ENCODE measurements around the gene PRPF8.

The PRPF8 gene

DNA sequence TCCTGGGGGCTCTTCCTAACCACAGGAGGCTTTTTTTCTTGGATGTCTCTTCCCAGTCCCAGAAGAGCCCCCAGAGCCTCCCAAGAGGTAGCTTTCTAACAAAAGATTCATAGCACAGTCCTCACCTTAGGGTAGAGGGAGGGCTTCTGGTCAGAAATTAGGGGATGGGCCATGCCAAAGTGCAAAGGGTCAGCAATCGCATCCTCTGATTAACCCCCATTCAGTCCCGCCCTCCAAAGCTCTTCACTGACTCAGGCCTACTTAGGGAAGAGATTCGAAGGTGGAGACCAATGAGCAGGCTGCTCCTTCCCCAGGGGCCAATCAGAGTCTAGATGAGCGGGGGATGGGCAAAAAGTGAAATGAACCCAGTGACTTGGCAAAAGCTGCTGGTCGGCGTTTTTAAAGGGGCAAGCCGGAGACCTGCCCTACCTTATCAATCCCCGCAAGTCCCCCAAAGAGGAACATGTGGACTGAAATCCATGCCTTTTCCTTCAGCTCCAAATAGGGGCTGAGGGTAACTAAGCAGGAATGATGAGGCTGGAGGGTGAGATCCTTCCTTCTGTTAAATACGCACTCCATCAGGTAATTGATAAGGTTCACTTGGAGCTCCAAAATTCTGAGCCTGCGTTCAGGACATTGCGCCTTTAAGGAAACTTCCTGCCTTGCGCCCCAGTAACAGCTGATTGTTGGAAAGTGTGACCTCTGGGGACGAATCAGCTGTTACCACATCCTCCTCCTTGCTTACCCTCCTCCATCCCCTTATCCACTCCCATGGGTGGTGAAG is 32.4 kb upstream of the PRPF8 start:
- Histone ChIP-seq H2BK5ac (ENCODE audit: low read depth, low read length, poor library complexity) (peak overlapping the region; percentile 100), H3K4me2 (ENCODE audit: low read length) (peak overlapping the region; percentile 75), H2AK5ac (ENCODE audit: low read length) (peak overlapping the region; percentile 98), H3K4me3 (ENCODE audit: low read depth, low read length) (peak overlapping the region; percentile 80), H3K27me3 (ENCODE audit: insufficient read depth, low read length) (no peaks in the 10 kb centered on the region), H2BK120ac (ENCODE audit: insufficient read depth, low read length, poor library complexity) (peak overlapping the region; percentile 99), H3K9me3 (ENCODE audit: insufficient read depth, low read depth, low read length) (no peaks in the 10 kb centered on the region), H2AFZ (ENCODE audit: insufficient read depth, low read length, poor library complexity) (peak overlapping the region; percentile 89), H4K91ac (ENCODE audit: low read depth, low read length) (peak overlapping the region; percentile 100), H4K8ac (ENCODE audit: low read depth, low read length) (peak overlapping the region; percentile 98), H3K4me1 (ENCODE audit: control insufficient read depth in 1 of 2, insufficient read depth in 2 of 2, low read length in 2 of 2) (peaks cover 16 to 25% of the 10 kb centered on the region in 2 experiments), H3K36me3 (ENCODE audit: control insufficient read depth in 1 of 2, insufficient read depth in 2 of 2, low read length in 2 of 2) (peaks cover 22 to 26% of the 10 kb centered on the region in 2 experiments), H3K9ac (ENCODE audit: low read length) (peak overlapping the region; percentile 96), H3K79me1 (ENCODE audit: low read length) (peaks cover 34% of the 10 kb centered on the region), H2BK12ac (ENCODE audit: low read length) (peak overlapping the region; percentile 62), H4K12ac (ENCODE audit: low read depth, low read length) (peak overlapping the region; percentile 97), H3K27ac (ENCODE audit: low read depth, low read length) (peak overlapping the region; percentile 100), H3K4ac (ENCODE audit: low read depth, low read length) (peak overlapping the region; percentile 92), H3K14ac (ENCODE audit: low read length) (peak overlapping the region; percentile 98), H3K18ac (ENCODE audit: low read length) (peak overlapping the region; percentile 92), H3K79me2 (ENCODE audit: control insufficient read depth, insufficient read depth, low read length, poor library complexity) (peaks cover 29% of the 10 kb centered on the region), H3K23ac (ENCODE audit: low read length) (no peak overlapping the region)
- peak; percentile 97 to 99 for DNase-seq
- no CpG with 5 or more reads among the region's 13 CpGs for WGBS (ENCODE audit: extremely low coverage, insufficient coverage, insufficient read length)

DNA sequence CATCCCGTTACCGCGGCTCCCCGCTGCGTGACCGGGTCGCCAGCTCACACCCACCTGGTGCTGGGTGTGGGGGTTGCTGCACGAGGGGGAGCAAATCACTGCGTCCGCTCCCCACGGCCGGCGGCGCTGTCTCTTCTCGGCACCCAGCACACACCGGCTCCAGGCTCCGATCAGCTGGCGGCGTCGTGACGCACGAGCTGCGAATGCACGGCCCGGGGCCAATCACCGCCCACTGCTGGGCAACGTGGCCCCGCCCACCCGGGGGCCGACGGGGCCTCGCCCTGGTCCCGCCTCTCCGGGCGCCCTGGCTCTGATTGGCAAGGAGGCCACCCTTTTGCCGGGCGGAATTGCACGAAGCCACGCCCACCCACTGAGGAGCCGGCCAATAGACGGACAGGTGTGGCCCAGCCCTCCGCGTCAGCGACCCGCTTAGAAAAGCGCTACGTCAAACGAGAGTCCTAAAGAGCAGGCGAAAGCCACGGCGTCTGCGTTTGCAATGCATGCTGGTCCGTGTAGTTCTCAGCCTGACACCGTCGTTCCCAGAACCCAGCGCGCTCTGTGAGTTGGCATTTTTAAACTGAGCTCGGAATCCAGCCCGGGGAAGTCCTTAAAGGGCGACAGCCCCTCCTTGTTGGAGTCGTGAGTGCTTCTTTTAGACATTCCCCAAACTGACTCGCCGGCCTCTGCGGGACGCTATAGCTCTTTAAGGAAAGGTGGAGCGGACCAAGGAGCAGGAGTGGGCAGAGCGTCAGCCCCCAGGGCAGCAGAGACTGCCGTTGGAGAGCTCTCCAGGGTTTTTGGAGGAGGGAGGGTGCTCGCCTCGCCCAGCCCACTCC is 31.6 kb upstream of the PRPF8 start:
- peaks cover 25 to 26% of the 10 kb centered on the region in 2 experiments for H3K36me3 ChIP-seq (ENCODE audit: control insufficient read depth in 1 of 2, insufficient read depth in 2 of 2, low read length in 2 of 2)
- peak overlapping the region; percentile 98 for H4K8ac ChIP-seq (ENCODE audit: low read depth, low read length)
- peak overlapping the region; percentile 47 for H2BK12ac ChIP-seq (ENCODE audit: low read length)
- peak overlapping the region; percentile 75 for H3K4me2 ChIP-seq (ENCODE audit: low read length)
- no peaks in the 10 kb centered on the region for H3K27me3 ChIP-seq (ENCODE audit: insufficient read depth, low read length)
- DNase-seq = peak; percentile 100
- H3K18ac ChIP-seq (ENCODE audit: low read length) = peak overlapping the region; percentile 89
- WGBS (ENCODE audit: extremely low coverage, insufficient coverage, insufficient read length) = no CpG with 5 or more reads among the region's 70 CpGs
- peak overlapping the region; percentile 89 for H2AFZ ChIP-seq (ENCODE audit: insufficient read depth, low read length, poor library complexity)
- no peak overlapping the region for H3K23ac ChIP-seq (ENCODE audit: low read length)
- peak overlapping the region; percentile 100 for H3K27ac ChIP-seq (ENCODE audit: low read depth, low read length)
- peak overlapping the region; percentile 95 for H4K12ac ChIP-seq (ENCODE audit: low read depth, low read length)
- H2AK5ac ChIP-seq (ENCODE audit: low read length) = peak overlapping the region; percentile 91
- H2BK5ac ChIP-seq (ENCODE audit: low read depth, low read length, poor library complexity) = peak overlapping the region; percentile 100
- no peaks in the 10 kb centered on the region for H3K9me3 ChIP-seq (ENCODE audit: insufficient read depth, low read depth, low read length)
- H3K14ac ChIP-seq (ENCODE audit: low read length) = peak overlapping the region; percentile 98
- peaks cover 34% of the 10 kb centered on the region for H3K79me1 ChIP-seq (ENCODE audit: low read length)
- peak overlapping the region; percentile 92 for H3K4ac ChIP-seq (ENCODE audit: low read depth, low read length)
- H3K4me3 ChIP-seq (ENCODE audit: low read depth, low read length) = peak overlapping the region; percentile 99
- peak overlapping the region; percentile 100 for H4K91ac ChIP-seq (ENCODE audit: low read depth, low read length)
- H3K79me2 ChIP-seq (ENCODE audit: control insufficient read depth, insufficient read depth, low read length, poor library complexity) = peaks cover 29% of the 10 kb centered on the region
- H3K4me1 ChIP-seq (ENCODE audit: control insufficient read depth in 1 of 2, insufficient read depth in 2 of 2, low read length in 2 of 2) = peaks cover 16 to 25% of the 10 kb centered on the region in 2 experiments
- peak overlapping the region; percentile 99 for H2BK120ac ChIP-seq (ENCODE audit: insufficient read depth, low read length, poor library complexity)
- H3K9ac ChIP-seq (ENCODE audit: low read length) = peak overlapping the region; percentile 97

DNA sequence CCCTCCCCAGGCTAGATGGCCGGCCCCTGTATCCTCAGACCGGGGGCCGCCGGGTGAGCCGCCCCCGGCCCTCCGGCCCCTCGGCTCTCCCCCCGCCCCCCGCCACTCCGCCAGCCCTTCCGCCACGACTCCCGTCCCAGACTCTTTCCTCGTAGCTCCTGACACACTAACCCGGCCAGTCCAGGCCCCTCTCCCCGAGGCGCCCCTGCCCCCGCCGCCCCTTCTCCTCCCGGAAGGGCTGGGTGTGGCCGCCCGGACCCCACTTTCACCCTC is 31.1 kb upstream of the PRPF8 start:
- H3K23ac ChIP-seq (ENCODE audit: low read length) = no peak overlapping the region
- peak overlapping the region; percentile 73 for H3K18ac ChIP-seq (ENCODE audit: low read length)
- peak overlapping the region; percentile 80 for H3K4ac ChIP-seq (ENCODE audit: low read depth, low read length)
- peak overlapping the region; percentile 84 for H2BK5ac ChIP-seq (ENCODE audit: low read depth, low read length, poor library complexity)
- peak overlapping the region; percentile 99 for H3K4me3 ChIP-seq (ENCODE audit: low read depth, low read length)
- no peaks in the 10 kb centered on the region for H3K27me3 ChIP-seq (ENCODE audit: insufficient read depth, low read length)
- peaks cover 19 to 29% of the 10 kb centered on the region in 2 experiments for H3K4me1 ChIP-seq (ENCODE audit: control insufficient read depth in 1 of 2, insufficient read depth in 2 of 2, low read length in 2 of 2)
- H3K9ac ChIP-seq (ENCODE audit: low read length) = peak overlapping the region; percentile 97
- no CpG with 5 or more reads among the region's 23 CpGs for WGBS (ENCODE audit: extremely low coverage, insufficient coverage, insufficient read length)
- peaks cover 29% of the 10 kb centered on the region for H3K79me2 ChIP-seq (ENCODE audit: control insufficient read depth, insufficient read depth, low read length, poor library complexity)
- no peak overlapping the region for H2BK12ac ChIP-seq (ENCODE audit: low read length)
- H3K14ac ChIP-seq (ENCODE audit: low read length) = peak overlapping the region; percentile 95
- no peak for DNase-seq
- peak overlapping the region; percentile 91 for H2AK5ac ChIP-seq (ENCODE audit: low read length)
- peaks cover 38% of the 10 kb centered on the region for H3K79me1 ChIP-seq (ENCODE audit: low read length)
- peak overlapping the region; percentile 29 for H4K12ac ChIP-seq (ENCODE audit: low read depth, low read length)
- H3K9me3 ChIP-seq (ENCODE audit: insufficient read depth, low read depth, low read length) = no peaks in the 10 kb centered on the region
- H4K91ac ChIP-seq (ENCODE audit: low read depth, low read length) = peak overlapping the region; percentile 82
- peak overlapping the region; percentile 82 for H3K27ac ChIP-seq (ENCODE audit: low read depth, low read length)
- H3K36me3 ChIP-seq (ENCODE audit: control insufficient read depth in 1 of 2, insufficient read depth in 2 of 2, low read length in 2 of 2) = peaks cover 25 to 26% of the 10 kb centered on the region in 2 experiments
- H2BK120ac ChIP-seq (ENCODE audit: insufficient read depth, low read length, poor library complexity) = peak overlapping the region; percentile 67
- peak overlapping the region; percentile 47 for H4K8ac ChIP-seq (ENCODE audit: low read depth, low read length)
- H3K4me2 ChIP-seq (ENCODE audit: low read length) = peak overlapping the region; percentile 74
- no peak overlapping the region for H2AFZ ChIP-seq (ENCODE audit: insufficient read depth, low read length, poor library complexity)

DNA sequence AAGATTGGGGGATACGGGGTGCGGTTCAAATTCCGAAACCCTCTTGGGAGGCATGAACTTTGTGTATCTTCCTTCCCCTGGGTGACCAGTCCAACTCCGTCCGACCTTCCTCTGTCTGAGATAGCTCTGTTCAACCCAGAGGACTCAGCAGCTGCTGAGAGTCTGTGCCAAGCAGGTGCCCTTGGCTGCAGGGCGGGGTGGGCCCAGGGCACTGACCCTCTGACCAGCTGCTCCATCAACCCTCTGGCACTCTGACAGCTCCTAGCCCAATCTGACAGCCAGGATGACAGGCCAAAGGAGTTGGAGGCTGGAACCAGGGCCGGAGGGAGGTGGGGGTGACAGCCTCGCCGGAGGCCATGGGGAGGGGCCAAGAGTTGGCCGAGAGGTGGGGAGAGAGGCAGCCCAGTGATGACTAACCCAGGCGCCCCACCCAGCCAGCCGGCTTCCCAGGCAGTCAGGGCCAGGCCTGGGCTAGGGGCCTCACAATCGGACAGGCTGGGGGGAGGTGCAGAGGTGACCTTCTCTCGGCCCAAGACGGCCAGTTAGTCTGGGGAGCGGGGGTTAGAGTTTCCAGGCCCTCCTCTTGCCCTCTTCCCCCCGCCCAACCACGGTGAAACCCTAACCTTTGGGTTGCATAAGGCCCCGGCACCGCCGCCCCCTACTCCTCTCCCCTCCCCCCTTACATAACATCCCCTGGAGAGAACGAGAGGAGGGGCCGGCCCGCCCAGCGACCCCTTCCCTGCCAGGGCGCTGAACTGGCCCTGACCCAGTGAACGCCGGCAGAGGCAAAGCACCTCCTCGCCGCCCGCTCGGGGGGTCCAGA is 30.5 kb upstream of the PRPF8 start:
- DNase-seq = peak; percentile 88 to 95
- peaks cover 29% of the 10 kb centered on the region for H3K79me2 ChIP-seq (ENCODE audit: control insufficient read depth, insufficient read depth, low read length, poor library complexity)
- H2BK120ac ChIP-seq (ENCODE audit: insufficient read depth, low read length, poor library complexity) = peak overlapping the region; percentile 64
- peak overlapping the region; percentile 86 for H3K9ac ChIP-seq (ENCODE audit: low read length)
- peak overlapping the region; percentile 74 for H3K4me2 ChIP-seq (ENCODE audit: low read length)
- H3K4ac ChIP-seq (ENCODE audit: low read depth, low read length) = peak overlapping the region; percentile 80
- no CpG with 5 or more reads among the region's 32 CpGs for WGBS (ENCODE audit: extremely low coverage, insufficient coverage, insufficient read length)
- peak overlapping the region; percentile 95 for H3K14ac ChIP-seq (ENCODE audit: low read length)
- H2BK12ac ChIP-seq (ENCODE audit: low read length) = peak overlapping the region; percentile 37
- peaks cover 38% of the 10 kb centered on the region for H3K79me1 ChIP-seq (ENCODE audit: low read length)
- H3K27ac ChIP-seq (ENCODE audit: low read depth, low read length) = peak overlapping the region; percentile 82
- H3K18ac ChIP-seq (ENCODE audit: low read length) = peak overlapping the region; percentile 73
- H3K23ac ChIP-seq (ENCODE audit: low read length) = no peak overlapping the region
- no peak overlapping the region for H2AFZ ChIP-seq (ENCODE audit: insufficient read depth, low read length, poor library complexity)
- H2AK5ac ChIP-seq (ENCODE audit: low read length) = peak overlapping the region; percentile 27
- peaks cover 21 to 32% of the 10 kb centered on the region in 2 experiments for H3K4me1 ChIP-seq (ENCODE audit: control insufficient read depth in 1 of 2, insufficient read depth in 2 of 2, low read length in 2 of 2)
- peak overlapping the region; percentile 84 for H2BK5ac ChIP-seq (ENCODE audit: low read depth, low read length, poor library complexity)
- H4K91ac ChIP-seq (ENCODE audit: low read depth, low read length) = peak overlapping the region; percentile 82
- peaks cover 25 to 26% of the 10 kb centered on the region in 2 experiments for H3K36me3 ChIP-seq (ENCODE audit: control insufficient read depth in 1 of 2, insufficient read depth in 2 of 2, low read length in 2 of 2)
- H3K9me3 ChIP-seq (ENCODE audit: insufficient read depth, low read depth, low read length) = no peaks in the 10 kb centered on the region
- peak overlapping the region; percentile 99 for H3K4me3 ChIP-seq (ENCODE audit: low read depth, low read length)
- peak overlapping the region; percentile 5 for H4K12ac ChIP-seq (ENCODE audit: low read depth, low read length)
- peak overlapping the region; percentile 10 for H4K8ac ChIP-seq (ENCODE audit: low read depth, low read length)
- no peaks in the 10 kb centered on the region for H3K27me3 ChIP-seq (ENCODE audit: insufficient read depth, low read length)

All from trophoblast cell (in vitro differentiated cells and primary cell).